Spleen (tissue), 7 donors: ENCODE measurements around the gene AMIGO3.

Experiments
- POLR2A ChIP-seq, 3 donors: fragments of 450-650 bp; IDR thresholded peaks; one replicate each; pipeline ENCODE4 v1.5.1; 2017; ENCODE audit warnings: antibody characterized with exemption in 3 of 3, mild to moderate bottlenecking in 1 of 3
- POLR2AphosphoS5 ChIP-seq, 3 donors: sonication (generic); formaldehyde crosslinking; IDR thresholded peaks; one replicate each; pipeline ENCODE4 v1.5.1; 2017; ENCODE audit warnings: antibody characterized with exemption in 3 of 3
- TF ChIP-seq, protein P1 (sequence below), 11 experiments: fragments of 200-600 bp in 7 of 11; fragments of 450-650 bp in 4 of 11; sonication (generic) in 4 of 11; IDR thresholded peaks in 8 of 11; conservative IDR thresholded peaks in 3 of 11; 1 replicate in 7 of 11; 2 replicates in 4 of 11; pipeline versions ENCODE4 v1.4.0 to v1.8.0; 2016 to 2021; ENCODE audit warnings: antibody characterized with exemption in 11 of 11, inconsistent platforms in 4 of 11, mild to moderate bottlenecking in 1 of 11
- donor health status: DM: no; HTN: no; CAD: no; lungs with moderate emphysema.
- donor health status: DM: no; HTN: no; CAD: no.
- donor health status: DM: no; HTN: no; CAD: no.

DNA sequence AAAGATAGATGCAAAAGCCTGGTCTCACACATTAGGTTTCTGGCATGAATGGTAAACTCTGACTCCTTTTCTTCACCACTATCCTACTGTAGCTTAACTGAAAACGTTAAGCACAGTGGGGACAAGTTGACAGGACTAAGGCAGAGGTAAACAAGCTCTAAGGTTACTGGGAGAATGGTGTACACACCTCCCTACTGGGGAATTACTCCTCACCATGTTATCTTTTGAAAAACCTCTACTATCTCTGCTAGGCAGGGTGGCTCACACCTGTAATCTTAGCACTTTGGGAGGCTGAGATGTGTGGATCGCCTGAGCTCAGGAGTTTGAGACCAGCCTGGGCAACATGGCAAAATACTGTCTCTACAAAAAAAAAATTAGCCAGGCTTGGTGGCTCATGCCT lies 37.7 kb upstream of the AMIGO3 start:
- TF ChIP-seq POLR2A (IDR thresholded peaks at IDR 0.05) (no peak), POLR2AphosphoS5 (IDR thresholded peaks at IDR 0.05) (no peak)
- TF ChIP-seq, protein P1, sequence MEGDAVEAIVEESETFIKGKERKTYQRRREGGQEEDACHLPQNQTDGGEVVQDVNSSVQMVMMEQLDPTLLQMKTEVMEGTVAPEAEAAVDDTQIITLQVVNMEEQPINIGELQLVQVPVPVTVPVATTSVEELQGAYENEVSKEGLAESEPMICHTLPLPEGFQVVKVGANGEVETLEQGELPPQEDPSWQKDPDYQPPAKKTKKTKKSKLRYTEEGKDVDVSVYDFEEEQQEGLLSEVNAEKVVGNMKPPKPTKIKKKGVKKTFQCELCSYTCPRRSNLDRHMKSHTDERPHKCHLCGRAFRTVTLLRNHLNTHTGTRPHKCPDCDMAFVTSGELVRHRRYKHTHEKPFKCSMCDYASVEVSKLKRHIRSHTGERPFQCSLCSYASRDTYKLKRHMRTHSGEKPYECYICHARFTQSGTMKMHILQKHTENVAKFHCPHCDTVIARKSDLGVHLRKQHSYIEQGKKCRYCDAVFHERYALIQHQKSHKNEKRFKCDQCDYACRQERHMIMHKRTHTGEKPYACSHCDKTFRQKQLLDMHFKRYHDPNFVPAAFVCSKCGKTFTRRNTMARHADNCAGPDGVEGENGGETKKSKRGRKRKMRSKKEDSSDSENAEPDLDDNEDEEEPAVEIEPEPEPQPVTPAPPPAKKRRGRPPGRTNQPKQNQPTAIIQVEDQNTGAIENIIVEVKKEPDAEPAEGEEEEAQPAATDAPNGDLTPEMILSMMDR (IDR thresholded peaks at IDR 0.05 in 8 of 11, conservative IDR thresholded peaks at IDR 0.05 in 3 of 11), result no peak
